CD8-positive, alpha-beta memory T cell (primary cell): ENCODE results near the gene ATG9A. TPM values are rescaled to one million over a fixed set of nuclear protein-coding genes. Genes with fewer than 3 reads are reported as not detected.

Experiments used
- CTCF ChIA-PET: fragments of 350-600 bp; sonication (Branson Sonifier 250); formaldehyde crosslinking; loops from one replicate; lab custom pipeline; 2021; ENCODE audit warnings: antibody characterized with exemption; lab: Charles Lee
- POLR2A ChIA-PET: fragments of 350-600 bp; sonication (Branson Sonifier 250); formaldehyde crosslinking; loops from one replicate; lab custom pipeline; 2021; ENCODE audit warnings: antibody characterized with exemption; lab: Charles Lee
- DNase-seq, 5 donors: peaks; one replicate each; pipeline versions ENCODE4 v3.0.0 to v3.0.0-alpha.2; 2020 to 2022; ENCODE audit warnings: mixed read lengths in 1 of 5
- H3K27ac ChIP-seq: one replicate; pipeline ENCODE4 v1.7.0; 2013; ENCODE audit warnings: low read depth, mild to moderate bottlenecking, low read length, moderate library complexity
- H3K27me3 ChIP-seq: 2 replicates; pipeline ENCODE4 v1.7.0; 2013; ENCODE audit warnings: low read length, mild to moderate bottlenecking; ENCODE audit not compliant: insufficient read depth, poor library complexity, severe bottlenecking
- H3K36me3 ChIP-seq: 2 replicates; pipeline ENCODE4 v1.7.0; 2013; ENCODE audit warnings: mild to moderate bottlenecking, low read length, moderate library complexity; ENCODE audit not compliant: insufficient read depth
- H3K4me1 ChIP-seq: 2 replicates; pipeline ENCODE4 v1.7.0; 2013; ENCODE audit warnings: mild to moderate bottlenecking, low read length, moderate library complexity; ENCODE audit not compliant: insufficient read depth
- H3K4me3 ChIP-seq: 2 replicates; pipeline ENCODE4 v1.7.0; 2013; ENCODE audit warnings: mild to moderate bottlenecking, low read length
- H3K9me3 ChIP-seq: 2 replicates; pipeline ENCODE4 v1.7.0; 2013; ENCODE audit warnings: mild to moderate bottlenecking, low read length
- H3K27ac Mint-ChIP-seq, 8 donors: one replicate each; pipeline ENCODE4 v1.8.0; 2020 to 2021; ENCODE audit warnings: mixed read lengths in 8 of 8, mild to moderate bottlenecking in 6 of 8, inconsistent platforms in 3 of 8, moderate library complexity in 3 of 8
- H3K27me3 Mint-ChIP-seq, 2 donors: one replicate each; pipeline ENCODE4 v1.8.0; 2020 to 2021; ENCODE audit warnings: mixed read lengths in 2 of 2, mild to moderate bottlenecking in 1 of 2, moderate library complexity in 1 of 2
- H3K36me3 Mint-ChIP-seq, 3 donors: one replicate each; pipeline ENCODE4 v1.8.0; 2020 to 2021; ENCODE audit warnings: mixed read lengths in 3 of 3, inconsistent platforms in 1 of 3, mild to moderate bottlenecking in 1 of 3
- H3K4me1 Mint-ChIP-seq, 3 donors: one replicate each; pipeline ENCODE4 v1.8.0; 2020 to 2021; ENCODE audit warnings: mixed read lengths in 3 of 3, inconsistent platforms in 1 of 3, mild to moderate bottlenecking in 1 of 3
- H3K4me3 Mint-ChIP-seq, 7 donors: one replicate each; pipeline ENCODE4 v1.8.0; 2020 to 2021; ENCODE audit warnings: mixed read lengths in 7 of 7, mild to moderate bottlenecking in 6 of 7, moderate library complexity in 4 of 7, inconsistent platforms in 2 of 7
- H3K9me3 Mint-ChIP-seq, 5 donors: one replicate each; pipeline ENCODE4 v1.8.0; 2020 to 2022; ENCODE audit warnings: mixed read lengths in 5 of 5, mild to moderate bottlenecking in 3 of 5, moderate library complexity in 2 of 5, inconsistent platforms in 1 of 5
- polyA plus RNA-seq: library from polyadenylated mRNA; unstranded; fragments of 300-500 nt; fragmentation: Illumina TruSeq; gene quantifications from one replicate; pipeline ENCODE4 v1.2.3, GENCODE V29; 2021
- total RNA-seq, 2 experiments: library from RNA; stranded (reverse); gene quantifications; one replicate each; pipeline ENCODE4 v1.2.3, GENCODE V29; 2021

Gene ATG9A
- total and polyA plus RNA-seq, 3 experiments from 2014 or later = 32.0 to 52.9 (median 46.1) TPM

DNA sequence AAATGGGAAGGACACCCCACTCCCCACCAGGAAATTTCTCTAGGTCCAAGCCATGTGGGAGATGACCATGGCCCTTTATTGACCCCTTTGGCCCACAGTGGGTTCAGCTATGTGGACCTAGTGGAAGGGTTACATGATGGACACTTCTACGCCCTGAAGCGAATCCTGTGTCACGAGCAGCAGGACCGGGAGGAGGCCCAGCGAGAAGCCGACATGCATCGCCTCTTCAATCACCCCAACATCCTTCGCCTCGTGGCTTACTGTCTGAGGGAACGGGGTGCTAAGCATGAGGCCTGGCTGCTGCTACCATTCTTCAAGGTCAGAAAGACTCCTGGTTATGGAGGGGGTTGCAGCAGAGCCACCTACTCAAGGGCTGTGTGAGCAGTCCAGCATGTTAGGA, 17.1 kb upstream of the ATG9A start:
- Histone ChIP-seq H3K9me3 (no peaks in the 10 kb centered on the region), H3K4me1 (peaks cover 69% of the 10 kb centered on the region), H3K36me3 (peaks cover 28% of the 10 kb centered on the region), H3K4me3 (peak overlapping the region; percentile 86), H3K27ac (peak overlapping the region; percentile 58), H3K27me3 (no peaks in the 10 kb centered on the region)
- ChIA-PET CTCF (interaction anchor here (1.0 to 4.4 kb wide), 5 partner anchors 16 to 92 kb away, joined by 3 to 35 read pairs (median 5); partner anchors contain the start of genes ANKZF1, ATG9A and DNAJB2), POLR2A (interaction anchor here (1.6 to 11.9 kb wide), 4 partner anchors 8 to 141 kb away, joined by 4 to 164 read pairs (median 15); partner anchors contain the start of genes ABCB6, ANKZF1, ATG9A and DNPEP)
- peaks cover 0 to 2% (median 0%) of the 10 kb centered on the region in 5 donors for H3K9me3 Mint-ChIP-seq
- peak overlapping the region; percentile 84 to 99 (median 91) for H3K4me3 Mint-ChIP-seq
- peak overlapping the region in 7 of 8 donors; percentile 91 to 98 (median 98) for H3K27ac Mint-ChIP-seq
- peaks cover 4 to 43% (median 17%) of the 10 kb centered on the region in 3 donors for H3K36me3 Mint-ChIP-seq
- peaks cover 0 to 6% of the 10 kb centered on the region in 2 donors for H3K27me3 Mint-ChIP-seq
- peaks cover 66 to 79% (median 67%) of the 10 kb centered on the region in 3 donors for H3K4me1 Mint-ChIP-seq
- DNase-seq = peak in 1 of 5 donors; percentile 12

DNA sequence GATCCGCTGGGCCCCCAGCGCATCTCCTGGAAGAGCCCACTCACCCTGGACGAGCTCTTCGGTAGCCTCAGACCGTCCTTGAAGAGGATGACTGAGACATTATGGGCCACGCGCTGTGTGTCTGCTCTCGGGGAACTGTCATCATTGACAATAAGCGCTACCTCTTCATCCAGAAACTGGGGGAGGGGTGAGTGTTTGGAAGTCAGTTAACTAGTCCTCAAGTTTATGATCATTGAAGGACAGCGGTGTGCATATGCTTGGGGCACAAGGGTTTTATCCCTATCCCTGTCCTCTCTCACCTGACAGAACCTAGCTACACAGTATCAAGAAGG, 16.4 kb upstream of the ATG9A start:
- peaks cover 23% of the 10 kb centered on the region for H3K36me3 ChIP-seq
- no peaks in the 10 kb centered on the region for H3K27me3 ChIP-seq
- peaks cover 62% of the 10 kb centered on the region for H3K4me1 ChIP-seq
- ChIA-PET CTCF (interaction anchor here (1.0 to 4.4 kb wide), 9 partner anchors 16 to 91 kb away, joined by 3 to 35 read pairs (median 5); partner anchors contain the start of genes ANKZF1, ATG9A and DNAJB2), POLR2A (interaction anchor here (0.9 to 11.9 kb wide), 6 partner anchors 9 to 39 kb away, joined by 3 to 164 read pairs (median 12); partner anchors contain the start of genes ABCB6, ANKZF1, ATG9A and DNAJB2)
- Mint-ChIP-seq H3K4me1 (peaks cover 60 to 72% (median 60%) of the 10 kb centered on the region in 3 donors), H3K9me3 (peaks cover 0 to 2% (median 0%) of the 10 kb centered on the region in 5 donors), H3K27ac (peak overlapping the region; percentile 91 to 98 (median 98)), H3K4me3 (peak overlapping the region; percentile 84 to 99 (median 91)), H3K27me3 (peaks cover 0 to 6% of the 10 kb centered on the region in 2 donors), H3K36me3 (peaks cover 2 to 36% (median 12%) of the 10 kb centered on the region in 3 donors)
- DNase-seq = peak in 1 of 5 donors; percentile 44
- H3K27ac ChIP-seq = peak overlapping the region; percentile 93
- peak overlapping the region; percentile 86 for H3K4me3 ChIP-seq
- H3K9me3 ChIP-seq = no peaks in the 10 kb centered on the region

DNA sequence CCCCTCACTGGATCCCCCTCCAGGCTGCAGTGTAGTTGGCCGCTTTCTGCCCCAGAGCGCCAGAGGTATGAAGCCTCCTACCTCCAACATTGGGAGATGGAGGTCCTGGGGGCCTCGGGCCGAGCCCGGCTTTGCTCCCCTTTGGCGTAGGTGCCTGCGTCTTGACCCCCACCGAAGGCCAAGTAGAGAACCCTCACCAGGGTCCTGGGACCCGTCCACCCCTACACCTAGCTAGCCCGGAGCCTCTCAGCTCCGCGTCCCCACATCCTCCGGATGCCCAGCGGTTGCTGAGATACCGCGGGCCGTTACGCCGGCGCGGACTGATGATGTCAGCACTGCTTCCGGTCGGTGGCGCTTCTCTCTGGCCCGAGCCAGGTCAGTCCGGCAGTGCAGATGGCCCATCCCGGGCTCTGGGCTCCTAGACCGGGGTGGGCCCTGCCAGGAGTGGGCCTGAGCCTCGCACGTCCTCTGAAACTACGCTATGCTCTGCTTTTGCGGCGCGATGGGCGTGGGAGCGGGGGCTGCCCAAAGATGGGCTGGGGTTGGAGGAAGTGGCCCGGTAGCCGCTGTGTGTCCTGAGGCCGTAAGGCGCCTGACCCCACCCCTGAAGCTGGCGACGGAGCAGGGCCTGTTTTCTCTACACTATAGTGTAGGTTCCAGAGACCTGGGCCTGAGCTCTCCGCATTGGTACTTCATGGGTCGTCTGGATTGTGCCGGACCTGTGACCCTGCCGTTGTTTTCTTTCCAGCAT, 15.9 kb upstream of the ATG9A start, which contains the start of the genes GLB1L and STK16:
GLB1L (minus strand) TSS at position 297 of the 751 bp plus-strand sequence. CDS start 1,871 bp downstream, outside the sequence.
STK16 (plus strand) TSS at position 332 of the 751 bp plus-strand sequence. CDS start 521 bp downstream, outside the sequence.
- Mint-ChIP-seq H3K36me3 (peaks cover 0 to 31% (median 7%) of the 10 kb centered on the region in 3 donors), H3K4me3 (peak within 1 kb of the TSS; percentile 84 to 99 (median 91)), H3K4me1 (peaks cover 54 to 66% (median 55%) of the 10 kb centered on the region in 3 donors), H3K27me3 (peaks cover 0 to 6% of the 10 kb centered on the region in 2 donors), H3K9me3 (peaks cover 0 to 2% (median 0%) of the 10 kb centered on the region in 5 donors), H3K27ac (peak within 1 kb of the TSS; percentile 91 to 98 (median 98))
- peak; percentile 79 to 93 (median 83) for DNase-seq
- Histone ChIP-seq H3K27me3 (no peaks in the 10 kb centered on the region), H3K27ac (peak within 1 kb of the TSS; percentile 93), H3K9me3 (no peaks in the 10 kb centered on the region), H3K4me1 (peaks cover 56% of the 10 kb centered on the region), H3K36me3 (peaks cover 18% of the 10 kb centered on the region), H3K4me3 (peak within 1 kb of the TSS; percentile 86)
- ChIA-PET POLR2A (interaction anchor here (0.5 to 11.9 kb wide), 10 partner anchors 9 to 143 kb away, joined by 3 to 164 read pairs (median 6); partner anchors contain the start of genes ABCB6, ANKZF1, ATG9A and CNPPD1), CTCF (interaction anchor here (0.7 to 3.1 kb wide), 18 partner anchors 9 to 91 kb away, joined by 3 to 35 read pairs (median 4); partner anchors contain the start of genes DNAJB2, NHEJ1 and TUBA4A)

DNA sequence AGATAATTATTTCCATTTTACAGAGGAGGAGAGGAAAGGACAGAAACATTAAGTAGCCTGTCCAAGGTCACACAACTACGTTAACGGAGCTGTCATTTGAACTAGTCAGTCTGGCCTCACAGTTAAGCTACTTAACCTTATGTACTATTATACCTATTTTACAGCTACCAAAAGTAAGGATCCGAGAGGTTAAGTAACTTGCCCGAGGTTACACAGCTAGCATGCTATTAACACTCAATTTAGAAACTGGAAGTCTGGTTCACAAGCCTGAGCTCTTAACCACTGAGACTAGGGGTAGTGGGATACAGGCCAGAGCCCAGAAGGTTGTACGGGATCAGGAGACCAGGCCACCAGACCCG, 15.3 kb upstream of the ATG9A start:
- Histone ChIP-seq H3K27ac (peak overlapping the region; percentile 93), H3K36me3 (peaks cover 12% of the 10 kb centered on the region), H3K9me3 (no peaks in the 10 kb centered on the region), H3K27me3 (no peaks in the 10 kb centered on the region), H3K4me3 (peak overlapping the region; percentile 86), H3K4me1 (peaks cover 51% of the 10 kb centered on the region)
- no peak for DNase-seq
- Mint-ChIP-seq H3K4me3 (peak overlapping the region; percentile 84 to 99 (median 91)), H3K27me3 (peaks cover 0 to 6% of the 10 kb centered on the region in 2 donors), H3K9me3 (peaks cover 0 to 2% (median 0%) of the 10 kb centered on the region in 5 donors), H3K36me3 (peaks cover 0 to 25% (median 5%) of the 10 kb centered on the region in 3 donors), H3K27ac (peak overlapping the region; percentile 91 to 98 (median 98)), H3K4me1 (peaks cover 49 to 61% (median 49%) of the 10 kb centered on the region in 3 donors)
- ChIA-PET CTCF (interaction anchor here (0.7 to 3.1 kb wide), 16 partner anchors 10 to 85 kb away, joined by 3 to 35 read pairs (median 4); partner anchors contain the start of genes DNAJB2 and TUBA4A), POLR2A (interaction anchor here (0.5 to 11.9 kb wide), 9 partner anchors 10 to 143 kb away, joined by 3 to 164 read pairs (median 8); partner anchors contain the start of genes ABCB6, ANKZF1, ATG9A and CNPPD1)

DNA sequence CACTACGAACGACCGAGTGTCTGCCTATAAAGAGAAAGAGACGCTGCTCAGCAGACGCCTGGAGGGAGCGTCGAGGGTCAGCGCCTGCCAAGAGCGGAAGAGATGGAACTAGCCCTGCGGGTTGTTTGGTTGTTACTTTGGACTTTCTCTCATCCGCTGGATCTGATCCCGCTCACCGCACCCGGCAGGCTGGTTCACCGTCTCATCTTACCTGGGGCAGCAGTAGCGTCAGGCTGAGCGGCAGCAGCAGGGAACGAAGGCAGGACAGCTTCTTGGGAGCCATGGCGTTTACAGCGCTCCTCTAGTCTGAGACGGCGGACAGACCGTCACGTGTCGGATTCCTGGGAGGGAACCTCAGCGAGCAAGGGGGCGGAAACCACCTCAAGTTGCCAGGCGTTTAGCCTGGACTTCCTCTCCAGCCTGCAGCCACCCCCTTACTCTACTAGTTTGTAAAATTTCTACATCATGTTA, 13.9 kb upstream of the ATG9A start:
- peak overlapping the region in 7 of 8 donors; percentile 14 to 66 (median 46) for H3K27ac Mint-ChIP-seq
- peaks cover 35 to 46% (median 35%) of the 10 kb centered on the region in 3 donors for H3K4me1 Mint-ChIP-seq
- peaks cover 0 to 2% (median 0%) of the 10 kb centered on the region in 5 donors for H3K9me3 Mint-ChIP-seq
- peaks cover 0 to 6% of the 10 kb centered on the region in 2 donors for H3K27me3 Mint-ChIP-seq
- Histone ChIP-seq H3K9me3 (no peaks in the 10 kb centered on the region), H3K4me3 (no peak overlapping the region), H3K27me3 (no peaks in the 10 kb centered on the region), H3K36me3 (peaks cover 4% of the 10 kb centered on the region), H3K27ac (no peak overlapping the region), H3K4me1 (peaks cover 37% of the 10 kb centered on the region)
- POLR2A ChIA-PET = interaction anchor here (11.9 kb wide), 1 partner anchor 13 kb away, joined by 164 read pairs; the partner anchor contains the start of genes ANKZF1 and ATG9A
- DNase-seq = no peak
- CTCF ChIA-PET = interaction anchor here (3.1 kb wide), 1 partner anchor 51 kb away, joined by 35 read pairs; no protein-coding TSS in a partner anchor
- peak overlapping the region in 3 of 7 donors; percentile 50 to 76 (median 71) for H3K4me3 Mint-ChIP-seq
- H3K36me3 Mint-ChIP-seq = peaks cover 0 to 15% (median 1%) of the 10 kb centered on the region in 3 donors

DNA sequence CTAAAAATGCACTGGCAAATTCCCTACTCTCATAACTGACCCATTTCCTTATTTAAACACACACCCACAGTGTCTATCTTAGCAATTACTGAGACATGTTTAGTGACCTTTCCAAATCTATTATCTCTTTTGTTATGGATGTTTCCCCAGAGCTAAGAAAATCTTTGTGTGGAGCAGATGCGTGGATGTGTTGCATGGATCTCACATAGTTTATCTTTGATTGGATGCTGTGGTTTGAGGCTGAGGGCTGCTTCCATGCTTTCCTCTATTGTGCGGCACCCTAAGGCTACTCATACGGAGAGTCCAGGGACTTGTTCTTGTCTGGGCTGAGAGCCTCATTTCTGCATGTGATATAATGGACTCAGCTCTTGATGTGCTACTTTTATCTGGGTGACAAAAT, 4.9 kb upstream of the ATG9A start:
- H3K9me3 ChIP-seq = no peaks in the 10 kb centered on the region
- H3K4me3 ChIP-seq = no peak overlapping the region
- Mint-ChIP-seq H3K36me3 (peaks cover 3 to 82% (median 17%) of the 10 kb centered on the region in 3 donors), H3K27me3 (no peaks in the 10 kb centered on the region), H3K9me3 (no peaks in the 10 kb centered on the region), H3K27ac (peak overlapping the region in 3 of 8 donors; percentile 29 to 66 (median 61)), H3K4me3 (peak overlapping the region in 1 of 7 donors; percentile 69), H3K4me1 (peaks cover 24 to 50% (median 31%) of the 10 kb centered on the region in 3 donors)
- no peak for DNase-seq
- H3K27me3 ChIP-seq = no peaks in the 10 kb centered on the region
- peaks cover 21% of the 10 kb centered on the region for H3K4me1 ChIP-seq
- CTCF ChIA-PET = interaction anchor here (0.7 kb wide), 1 partner anchor 43 kb away, joined by 3 read pairs; no protein-coding TSS in a partner anchor
- no peak overlapping the region for H3K27ac ChIP-seq
- H3K36me3 ChIP-seq = peaks cover 65% of the 10 kb centered on the region
- POLR2A ChIA-PET = no interaction called here

DNA sequence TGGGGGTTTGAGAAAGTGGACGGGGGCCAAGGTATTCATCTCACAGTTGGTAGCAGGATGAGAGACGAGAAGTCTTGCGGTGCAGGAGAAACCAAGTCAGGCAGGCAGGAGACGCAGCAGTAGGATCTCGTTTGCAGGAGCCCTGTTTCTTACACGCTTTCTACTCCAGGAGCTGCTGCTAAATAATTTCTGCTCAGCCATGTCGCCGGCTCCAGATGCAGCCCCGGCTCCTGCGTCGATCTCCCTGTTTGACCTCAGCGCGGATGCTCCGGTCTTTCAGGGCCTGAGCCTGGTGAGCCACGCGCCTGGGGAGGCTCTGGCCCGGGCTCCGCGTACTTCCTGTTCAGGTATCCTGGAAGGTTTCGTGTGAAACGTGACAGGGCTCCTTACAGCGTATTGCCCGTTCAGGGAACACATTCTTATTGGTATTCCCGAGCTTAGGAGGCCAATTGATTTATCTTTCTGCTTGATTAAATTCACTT, 664 bp upstream of the ATG9A start:
- ChIA-PET POLR2A (interaction anchor here (0.7 to 4.5 kb wide), 14 partner anchors 9 to 157 kb away, joined by 3 to 164 read pairs (median 6); partner anchors contain the start of genes ABCB6, CNPPD1, DNAJB2 and DNPEP), CTCF (interaction anchor here (0.9 to 7.6 kb wide), 11 partner anchors 9 to 69 kb away, joined by 3 to 51 read pairs (median 5); partner anchors contain the start of genes DNAJB2, GLB1L, STK16 and TUBA4A)
- Mint-ChIP-seq H3K4me3 (peak overlapping the region; percentile 92 to 100 (median 98)), H3K9me3 (no peaks in the 10 kb centered on the region), H3K36me3 (peaks cover 0 to 75% (median 10%) of the 10 kb centered on the region in 3 donors), H3K4me1 (peaks cover 45 to 77% (median 54%) of the 10 kb centered on the region in 3 donors), H3K27ac (peak overlapping the region; percentile 94 to 100 (median 98)), H3K27me3 (no peaks in the 10 kb centered on the region)
- Histone ChIP-seq H3K4me1 (peaks cover 44% of the 10 kb centered on the region), H3K27me3 (no peaks in the 10 kb centered on the region), H3K9me3 (no peaks in the 10 kb centered on the region), H3K4me3 (peak overlapping the region; percentile 93), H3K27ac (peak overlapping the region; percentile 96), H3K36me3 (peaks cover 49% of the 10 kb centered on the region)
- peak in 2 of 5 donors; percentile 36 to 39 for DNase-seq
